OCI-LY3 (cell line): ENCODE data around the gene RIMBP3C.

Experiments
- H2AFZ ChIP-seq: fragments of 200-600, 300-600 bp; shearing (Covaris generic); 2 replicates; pipeline ENCODE4 v1.6.0; 2014; ENCODE audit warnings: antibody characterized with exemption, low read depth, low read length
- H3K27ac ChIP-seq: fragments of 200-600, 300-600 bp; sonication (generic); 2 replicates; pipeline ENCODE4 v1.5.1; 2014; ENCODE audit warnings: mild to moderate bottlenecking, low read length, moderate library complexity, mixed read lengths
- H3K27me3 ChIP-seq: fragments of 200-600, 300-600 bp; sonication (generic); 2 replicates; pipeline ENCODE4 v1.6.1; 2014; ENCODE audit warnings: low read depth, low read length, mixed read lengths
- H3K36me3 ChIP-seq: fragments of 200-600, 300-600 bp; sonication (generic); replicated peaks from 2 replicates; pipeline ENCODE3; 2014; ENCODE audit warnings: low read depth, low read length, mixed read lengths
- H3K4me1 ChIP-seq: fragments of 300-600, 200-600 bp; sonication (generic); 2 replicates; pipeline ENCODE4 v1.6.1; 2014; ENCODE audit warnings: low read length, mixed read lengths
- H3K4me2 ChIP-seq: fragments of 200-600, 300-600 bp; sonication (generic); 2 replicates; pipeline ENCODE4 v1.6.1; 2014; ENCODE audit warnings: low read length, mixed read lengths
- H3K4me3 ChIP-seq: fragments of 300-600, 200-600 bp; sonication (generic); 2 replicates; pipeline ENCODE4 v1.5.1; 2014; ENCODE audit warnings: antibody characterized with exemption, mild to moderate bottlenecking, low read length, moderate library complexity
- H3K79me2 ChIP-seq: fragments of 300-600, 200-600 bp; shearing (Covaris generic); 2 replicates; pipeline ENCODE4 v1.6.1; 2014; ENCODE audit warnings: mild to moderate bottlenecking, low read length, mixed read lengths
- H3K9ac ChIP-seq: fragments of 300-600, 200-600 bp; shearing (Covaris generic); 2 replicates; pipeline ENCODE4 v1.6.0; 2014; ENCODE audit warnings: mild to moderate bottlenecking, low read length, moderate library complexity
- H3K9me3 ChIP-seq: fragments of 200-600, 300-600 bp; shearing (Covaris generic); 2 replicates; pipeline ENCODE4 v1.6.1; 2014; ENCODE audit warnings: low read length, mixed read lengths; ENCODE audit not compliant: insufficient read depth
- H4K20me1 ChIP-seq: fragments of 200-600, 300-600 bp; sonication (generic); 2 replicates; pipeline ENCODE4 v1.6.1; 2016; ENCODE audit warnings: low read length, mixed read lengths; ENCODE audit not compliant: insufficient read depth
- CTCF ChIP-seq: fragments of 200-600, 300-600 bp; sonication (generic); IDR thresholded peaks from 2 replicates; pipeline ENCODE4 v1.5.1; 2014; ENCODE audit warnings: antibody characterized with exemption, low read length, low read depth
- EZH2phosphoT487 ChIP-seq: fragments of 200-600 bp; shearing (Covaris generic); IDR thresholded peaks from 2 replicates; pipeline ENCODE4 v1.6.1; 2018; ENCODE audit warnings: antibody characterized with exemption, mixed run types, low read depth

RIMBP3C gene

DNA sequence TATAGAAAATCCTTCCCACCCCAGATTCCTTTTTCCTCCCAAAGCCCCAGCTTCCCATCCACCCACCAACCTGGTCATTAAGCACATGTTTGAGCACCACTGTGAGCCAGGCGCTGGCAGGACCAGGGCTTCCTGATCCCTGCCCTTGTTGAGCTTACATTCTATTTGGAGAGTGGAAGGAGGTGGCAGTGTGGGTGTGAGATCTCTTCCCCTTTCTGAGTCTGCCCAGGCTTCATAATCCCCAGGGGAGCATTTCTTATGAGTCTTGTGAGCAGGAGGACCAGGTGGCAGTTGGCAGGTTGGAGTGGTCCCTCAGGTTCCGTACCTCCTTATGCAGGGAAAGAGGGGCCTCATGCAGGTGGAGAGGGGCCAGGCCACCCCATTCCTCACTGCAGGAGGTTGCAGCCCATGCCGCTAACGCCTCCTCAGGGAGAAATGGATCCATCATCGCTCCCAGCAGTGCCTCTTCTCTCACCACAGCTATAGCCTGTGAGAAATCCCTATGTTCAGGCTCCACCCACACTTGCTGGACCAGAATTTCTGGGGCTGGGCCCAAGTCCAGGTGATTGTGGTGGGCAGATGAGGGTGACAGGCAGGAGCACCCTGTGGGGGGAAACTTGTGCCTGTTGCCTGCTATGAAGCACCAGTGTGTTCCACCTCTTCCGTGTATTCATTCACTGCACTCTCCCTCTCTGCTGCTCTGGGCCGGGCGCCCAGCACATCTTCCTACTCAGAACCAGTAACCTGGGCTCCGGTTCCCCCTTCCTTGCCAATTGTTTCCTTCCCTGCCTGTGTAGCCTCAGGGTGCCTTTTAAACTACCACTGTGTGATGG is 39.8 kb upstream of the RIMBP3C start:
- no peak overlapping the region for H2AFZ ChIP-seq
- H3K4me1 ChIP-seq = peaks cover 49% of the 10 kb centered on the region
- H3K9ac ChIP-seq = peak overlapping the region; percentile 21; the same call in 1 of the 2 replicates
- TF ChIP-seq CTCF = no peak
- no peak for TF ChIP-seq EZH2phosphoT487
- H3K27ac ChIP-seq = peak overlapping the region; percentile 25
- H3K9me3 ChIP-seq = no peaks in the 10 kb centered on the region
- H3K79me2 ChIP-seq = peaks cover 91% of the 10 kb centered on the region
- peaks cover 57% of the 10 kb centered on the region for H3K36me3 ChIP-seq
- 0 out of 2 replicates have a peak overlapping the region, but pooled peaks have one; percentile 19 for H3K4me3 ChIP-seq
- H3K27me3 ChIP-seq = no peaks in the 10 kb centered on the region
- H3K4me2 ChIP-seq = peak overlapping the region; percentile 56
- peaks cover 79% of the 10 kb centered on the region for H4K20me1 ChIP-seq

DNA sequence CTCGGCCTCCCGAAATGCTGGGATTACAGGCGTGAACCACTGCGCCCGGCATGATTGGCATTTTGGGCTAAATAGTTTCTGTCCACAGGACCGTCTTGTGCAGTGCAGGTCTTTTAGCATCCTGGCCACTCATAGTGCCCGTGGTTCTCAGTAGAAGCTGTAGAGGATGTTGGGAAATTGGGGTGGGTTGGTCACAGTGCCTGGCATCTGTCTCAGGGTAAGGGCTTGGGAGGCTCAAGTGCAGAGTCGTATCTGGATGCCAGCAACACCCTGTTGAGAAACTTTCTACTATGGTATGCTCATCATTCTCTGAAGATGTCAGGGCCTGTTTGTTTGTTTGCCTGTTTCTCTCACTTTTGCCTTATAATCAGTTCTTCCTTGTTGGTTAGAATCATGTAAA is 38.1 kb upstream of the RIMBP3C start:
- H3K4me2 ChIP-seq = no peak overlapping the region
- peaks cover 54% of the 10 kb centered on the region for H3K4me1 ChIP-seq
- peaks cover 77% of the 10 kb centered on the region for H4K20me1 ChIP-seq
- H3K27me3 ChIP-seq = no peaks in the 10 kb centered on the region
- H3K9me3 ChIP-seq = no peaks in the 10 kb centered on the region
- H3K9ac ChIP-seq = no peak overlapping the region
- TF ChIP-seq CTCF (no peak), EZH2phosphoT487 (no peak)
- no peak overlapping the region for H2AFZ ChIP-seq
- peak overlapping the region; percentile 5; the same call in 1 of the 2 replicates for H3K27ac ChIP-seq
- H3K36me3 ChIP-seq = peaks cover 50% of the 10 kb centered on the region
- no peak overlapping the region for H3K4me3 ChIP-seq
- peaks cover 91% of the 10 kb centered on the region for H3K79me2 ChIP-seq

DNA sequence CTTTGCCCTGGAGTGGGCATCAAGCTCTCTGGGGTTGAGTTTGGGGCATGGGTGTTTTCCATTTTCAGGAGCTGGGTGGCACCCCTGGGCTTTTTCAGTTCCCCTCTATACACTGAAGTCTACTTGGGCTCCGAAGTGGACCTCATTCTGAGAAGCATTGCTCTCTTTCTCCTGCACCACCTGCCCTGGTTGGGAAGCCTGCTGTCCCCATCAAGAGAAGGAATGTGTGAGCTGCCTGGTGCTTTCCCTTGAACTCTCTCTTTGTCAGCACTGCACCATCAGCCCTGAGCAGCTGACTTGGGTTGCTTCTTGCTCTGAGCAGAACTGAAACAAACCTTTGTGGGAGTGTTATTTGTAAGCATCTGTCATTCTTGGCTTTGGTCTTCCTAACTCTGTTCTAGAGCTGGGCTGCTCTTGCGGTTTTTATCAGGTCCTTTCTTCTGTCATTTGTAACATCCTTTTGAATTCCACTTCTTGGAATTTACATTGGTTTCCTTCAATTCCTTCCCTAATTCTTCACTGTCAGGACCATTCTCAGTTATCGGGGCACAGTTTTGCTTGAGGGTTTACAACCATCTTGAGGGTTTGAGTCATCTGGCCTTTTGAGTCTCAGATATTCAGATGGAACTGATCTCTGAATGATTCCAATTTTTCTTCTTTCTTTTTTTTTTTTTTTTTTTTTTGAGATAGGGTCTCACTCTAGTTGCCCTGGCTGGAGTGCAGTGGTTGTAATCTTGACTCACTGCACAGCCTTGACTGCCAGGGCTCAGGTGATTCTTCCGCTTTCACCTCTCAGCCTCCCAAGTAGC is 36.7 kb upstream of the RIMBP3C start:
- Histone ChIP-seq H3K4me3 (peak overlapping the region; percentile 46), H3K4me2 (peak overlapping the region; percentile 74), H2AFZ (no peak overlapping the region), H3K4me1 (peaks cover 59% of the 10 kb centered on the region), H4K20me1 (peaks cover 71% of the 10 kb centered on the region), H3K9me3 (no peaks in the 10 kb centered on the region), H3K9ac (peak overlapping the region; percentile 57; the same call in 1 of the 2 replicates), H3K27me3 (no peaks in the 10 kb centered on the region), H3K36me3 (peaks cover 41% of the 10 kb centered on the region), H3K27ac (peak overlapping the region; percentile 98), H3K79me2 (peaks cover 91% of the 10 kb centered on the region)
- TF ChIP-seq CTCF (no peak), EZH2phosphoT487 (no peak)

- TF ChIP-seq EZH2phosphoT487 = no peak
- no peak for TF ChIP-seq CTCF
- Histone ChIP-seq H4K20me1 (peaks cover 71% of the 10 kb centered on the region), H3K4me1 (peaks cover 51% of the 10 kb centered on the region), H3K36me3 (peaks cover 23% of the 10 kb centered on the region), H3K4me2 (no peak overlapping the region), H3K4me3 (no peak overlapping the region), H3K9ac (no peak overlapping the region), H2AFZ (no peak overlapping the region), H3K27ac (no peak overlapping the region), H3K9me3 (no peaks in the 10 kb centered on the region), H3K27me3 (no peaks in the 10 kb centered on the region), H3K79me2 (peaks cover 91% of the 10 kb centered on the region)
Observed at GRCh38 chr22:21585389-21585788, 34.1 kb upstream of the RIMBP3C start.
